ENCODE results near the gene DDB1.

DNA sequence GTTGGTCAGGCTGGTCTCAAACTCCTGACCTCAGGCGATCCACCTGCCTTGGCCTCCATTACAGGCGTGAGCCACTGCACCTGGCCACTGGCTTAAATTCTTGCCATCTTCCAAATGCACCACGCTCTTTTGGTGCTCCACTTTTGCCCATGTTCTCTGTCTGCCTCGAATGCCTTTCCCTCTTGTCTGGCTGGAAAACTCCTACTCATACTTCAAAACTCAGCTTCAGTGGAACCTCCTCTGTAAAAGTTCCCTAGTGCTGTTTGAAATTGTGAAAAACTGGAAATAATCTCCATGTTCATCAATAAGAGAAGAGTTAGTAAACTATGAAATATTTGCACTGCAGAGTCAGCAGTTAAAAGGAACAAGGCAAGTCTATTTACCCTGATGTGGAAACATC lies 49.3 kb downstream of the DDB1 start:
- TF ChIP-seq, protein P1, sequence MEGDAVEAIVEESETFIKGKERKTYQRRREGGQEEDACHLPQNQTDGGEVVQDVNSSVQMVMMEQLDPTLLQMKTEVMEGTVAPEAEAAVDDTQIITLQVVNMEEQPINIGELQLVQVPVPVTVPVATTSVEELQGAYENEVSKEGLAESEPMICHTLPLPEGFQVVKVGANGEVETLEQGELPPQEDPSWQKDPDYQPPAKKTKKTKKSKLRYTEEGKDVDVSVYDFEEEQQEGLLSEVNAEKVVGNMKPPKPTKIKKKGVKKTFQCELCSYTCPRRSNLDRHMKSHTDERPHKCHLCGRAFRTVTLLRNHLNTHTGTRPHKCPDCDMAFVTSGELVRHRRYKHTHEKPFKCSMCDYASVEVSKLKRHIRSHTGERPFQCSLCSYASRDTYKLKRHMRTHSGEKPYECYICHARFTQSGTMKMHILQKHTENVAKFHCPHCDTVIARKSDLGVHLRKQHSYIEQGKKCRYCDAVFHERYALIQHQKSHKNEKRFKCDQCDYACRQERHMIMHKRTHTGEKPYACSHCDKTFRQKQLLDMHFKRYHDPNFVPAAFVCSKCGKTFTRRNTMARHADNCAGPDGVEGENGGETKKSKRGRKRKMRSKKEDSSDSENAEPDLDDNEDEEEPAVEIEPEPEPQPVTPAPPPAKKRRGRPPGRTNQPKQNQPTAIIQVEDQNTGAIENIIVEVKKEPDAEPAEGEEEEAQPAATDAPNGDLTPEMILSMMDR (IDR thresholded peaks at IDR 0.05): no peak
- TF ChIP-seq POLR2A (IDR thresholded peaks at IDR 0.05) (no peak), POLR2AphosphoS5 (IDR thresholded peaks at IDR 0.05) (no peak)

Data from breast epithelium (tissue), 3 donors.